HG03521 (cell line): Measurements from ENCODE around the gene PTPRU.
"Not testable (repeated sequence)": the region's sequence is repeated elsewhere in the genome, so short reads cannot be mapped to it uniquely, and the experiment has no call there.

Experiments
- ATAC-seq: cut with Tn5 transposase; IDR thresholded peaks from one replicate; pipeline ENCODE4 v1.9.1; 2021; ENCODE audit warnings: mild to moderate bottlenecking, moderate library complexity; ENCODE audit not compliant: unreplicated experiment

PTPRU gene

DNA sequence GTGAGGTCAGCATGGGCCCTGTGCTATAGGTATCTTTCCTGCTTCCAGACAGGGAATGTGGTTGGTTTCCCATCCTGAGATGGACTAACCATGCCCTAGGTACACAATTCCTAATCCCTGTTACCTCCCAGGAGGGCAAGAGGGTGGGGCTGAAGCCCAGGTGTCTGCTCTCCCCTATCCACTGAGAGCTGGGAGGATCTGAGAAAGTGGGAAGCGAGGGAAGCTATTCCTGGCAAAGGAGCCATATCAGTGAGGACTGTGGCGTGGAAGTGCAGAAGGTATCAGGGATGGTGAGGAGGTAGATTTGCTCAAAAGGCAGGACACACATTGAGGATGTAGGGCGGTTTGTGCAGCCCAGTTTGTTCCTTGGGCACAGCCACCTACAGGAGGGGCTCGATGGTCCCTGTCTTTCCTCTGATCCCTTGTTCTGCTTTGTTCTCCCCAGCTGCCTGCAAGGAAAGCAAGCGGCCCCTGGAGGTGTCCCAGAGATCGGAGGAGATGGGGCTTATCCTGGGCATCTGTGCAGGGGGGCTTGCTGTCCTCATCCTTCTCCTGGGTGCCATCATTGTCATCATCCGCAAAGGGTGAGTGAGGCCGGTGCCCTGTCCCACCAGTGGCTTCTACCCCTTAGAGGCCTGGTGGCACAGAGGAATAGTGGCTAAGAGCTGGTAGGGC lies 48.1 kb downstream of the PTPRU start:
- no peak for ATAC-seq

DNA sequence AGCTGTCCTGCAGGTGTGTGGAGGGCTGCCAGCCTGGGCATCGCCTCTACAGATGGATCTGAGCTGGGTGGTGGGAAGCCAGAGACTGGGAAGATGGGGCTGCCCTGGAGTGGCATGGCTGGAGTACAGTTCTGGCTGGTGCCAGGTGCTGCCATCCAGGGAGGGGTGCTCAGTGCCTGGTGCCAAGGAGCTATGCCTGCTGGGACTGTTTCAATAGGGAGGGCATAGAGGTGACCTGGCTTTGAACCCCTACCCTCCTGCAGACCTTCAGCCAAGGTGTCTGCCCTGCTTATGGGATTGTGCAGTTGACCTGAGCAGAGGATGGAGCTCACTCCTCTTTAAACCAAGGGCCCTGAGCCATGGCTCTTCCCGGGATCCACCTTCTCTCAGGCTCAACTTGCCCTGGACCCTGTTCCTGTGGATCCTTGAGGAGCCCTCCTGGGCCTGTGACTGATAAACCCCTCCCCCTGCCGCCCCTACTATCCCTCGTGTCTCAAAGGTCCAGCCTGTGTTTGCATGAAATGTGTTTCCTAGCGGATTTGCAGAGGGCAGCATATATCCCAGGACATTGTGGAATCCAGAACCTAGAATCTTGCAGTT lies 48.7 kb downstream of the PTPRU start:
- no peak for ATAC-seq

DNA sequence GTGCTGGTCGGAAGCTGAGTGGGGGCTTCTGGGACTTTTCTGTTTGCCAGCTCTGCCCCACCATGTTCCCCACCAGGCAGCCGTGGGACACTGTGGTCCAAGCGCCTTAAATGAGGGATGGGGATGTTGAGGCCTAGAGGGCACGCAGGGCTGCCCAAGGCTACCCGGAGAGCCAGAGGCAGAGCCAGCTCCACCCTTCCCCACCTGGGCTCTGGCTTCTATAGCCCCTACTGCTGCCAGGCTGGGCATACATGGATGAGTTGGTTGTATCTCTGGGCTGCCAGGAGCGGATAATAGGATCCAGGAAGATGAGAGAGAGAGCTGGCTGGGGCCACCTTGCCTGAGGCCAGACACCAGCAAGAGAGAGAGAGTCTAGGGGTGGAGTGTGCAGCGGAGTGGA lies 49.4 kb downstream of the PTPRU start:
- no peak for ATAC-seq

DNA sequence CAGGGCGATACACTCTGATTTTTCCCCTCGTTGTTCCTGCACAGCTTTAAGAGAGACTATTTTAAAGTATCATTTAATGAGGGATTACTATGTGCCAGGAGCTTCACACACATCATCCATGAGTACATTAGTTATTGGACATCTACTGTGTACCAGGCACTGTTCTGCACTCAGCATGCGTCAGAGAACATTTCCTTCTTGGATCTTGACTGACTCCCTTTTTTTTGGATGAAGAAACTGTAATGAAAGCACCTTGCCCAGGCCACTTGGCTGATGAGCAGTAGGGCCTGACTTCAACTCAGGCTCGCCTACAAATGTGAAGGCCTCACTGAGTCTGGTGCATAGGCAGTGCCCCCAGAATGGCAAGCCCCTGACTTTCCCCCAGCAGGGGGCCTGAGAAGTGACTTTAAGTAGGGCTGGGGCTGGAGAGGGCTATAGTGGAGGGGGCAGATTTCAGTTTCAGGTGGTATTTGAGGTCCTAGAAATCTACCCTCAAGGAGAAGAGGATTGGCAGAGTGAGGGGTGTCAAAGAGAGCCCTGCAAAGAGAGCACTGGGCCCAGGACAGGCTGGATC lies 50.0 kb downstream of the PTPRU start:
- ATAC-seq = no peak

DNA sequence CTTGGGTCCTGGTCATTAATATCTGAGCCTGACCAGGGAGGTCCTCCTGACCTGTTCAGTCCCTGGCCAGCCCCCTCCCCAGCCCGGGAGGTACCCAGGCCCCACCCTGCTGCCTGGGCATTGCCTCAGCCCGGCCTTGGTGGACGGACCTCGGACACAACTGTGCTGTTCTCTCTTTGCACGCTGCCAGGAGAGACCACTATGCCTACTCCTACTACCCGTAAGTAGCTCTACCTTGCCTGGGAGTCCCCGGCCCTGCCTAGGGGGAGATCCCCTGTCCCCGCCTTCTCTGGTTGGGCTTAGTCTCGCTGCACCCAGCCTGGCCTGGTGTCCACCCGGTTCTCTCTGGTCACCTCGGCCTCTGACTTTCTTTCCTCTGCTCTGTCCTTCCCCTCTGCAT lies 53.2 kb downstream of the PTPRU start:
- no peak for ATAC-seq

DNA sequence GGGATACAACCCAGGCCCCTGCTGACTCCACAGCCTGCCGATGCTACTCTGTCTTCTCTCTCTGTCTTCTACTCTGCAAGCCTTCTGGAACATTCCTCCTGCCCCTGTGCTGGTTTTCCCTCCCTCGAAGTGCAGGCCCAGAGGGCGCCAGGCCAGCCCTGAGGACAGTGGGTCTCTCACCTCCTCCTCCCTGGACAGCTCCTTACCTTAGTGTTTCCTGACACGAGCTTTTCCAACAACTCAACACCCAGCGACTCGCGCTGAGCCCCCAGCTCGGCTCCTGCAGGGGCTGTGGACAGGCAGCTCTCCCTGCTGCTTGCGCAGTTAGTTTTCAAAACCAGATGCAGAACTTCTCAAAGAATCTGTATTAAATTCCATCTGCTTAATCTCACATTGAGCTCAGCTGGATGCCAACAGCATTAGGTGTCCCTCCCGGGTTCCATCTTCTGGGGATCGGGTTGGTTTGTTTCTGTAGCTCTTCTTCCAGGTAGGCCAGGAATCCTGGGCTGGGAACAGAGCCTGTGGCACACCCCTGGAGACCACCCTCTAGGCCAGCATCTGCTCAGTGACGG lies 54.2 kb downstream of the PTPRU start:
- no peak for ATAC-seq

DNA sequence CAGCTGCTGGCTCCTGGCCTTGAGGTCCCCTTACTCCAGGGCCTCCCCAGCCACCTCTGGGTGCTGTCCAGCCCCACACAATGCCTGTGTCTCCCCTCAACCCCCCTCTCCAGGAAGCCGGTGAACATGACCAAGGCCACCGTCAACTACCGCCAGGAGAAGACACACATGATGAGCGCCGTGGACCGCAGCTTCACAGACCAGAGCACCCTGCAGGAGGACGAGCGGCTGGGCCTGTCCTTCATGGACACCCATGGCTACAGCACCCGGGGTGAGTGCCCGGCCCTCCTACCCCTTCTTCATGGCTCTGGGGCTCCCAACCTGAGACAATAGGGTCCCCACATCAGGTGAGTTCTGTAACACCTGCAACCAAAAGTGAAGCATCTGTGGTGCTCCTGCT lies 55.4 kb downstream of the PTPRU start:
- no peak for ATAC-seq

DNA sequence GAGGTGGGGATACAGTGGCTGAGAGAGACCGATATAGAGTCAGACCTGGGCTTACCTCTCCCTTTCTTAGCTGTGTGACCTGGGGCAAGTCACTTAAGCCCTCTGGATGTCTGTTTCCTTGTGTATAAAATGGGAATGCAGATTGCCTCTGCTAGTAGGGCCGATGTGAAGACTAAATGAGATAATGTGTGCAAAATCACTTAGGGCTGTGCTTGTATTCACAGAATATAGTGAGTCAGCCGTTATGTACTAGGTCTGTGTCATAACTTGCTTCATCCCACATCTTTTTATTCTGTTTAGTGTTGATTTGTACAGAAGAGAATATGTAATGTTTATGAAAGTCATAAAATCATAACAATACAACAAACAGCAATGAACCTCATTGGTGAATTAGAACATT lies 56.0 kb downstream of the PTPRU start:
- no peak for ATAC-seq

DNA sequence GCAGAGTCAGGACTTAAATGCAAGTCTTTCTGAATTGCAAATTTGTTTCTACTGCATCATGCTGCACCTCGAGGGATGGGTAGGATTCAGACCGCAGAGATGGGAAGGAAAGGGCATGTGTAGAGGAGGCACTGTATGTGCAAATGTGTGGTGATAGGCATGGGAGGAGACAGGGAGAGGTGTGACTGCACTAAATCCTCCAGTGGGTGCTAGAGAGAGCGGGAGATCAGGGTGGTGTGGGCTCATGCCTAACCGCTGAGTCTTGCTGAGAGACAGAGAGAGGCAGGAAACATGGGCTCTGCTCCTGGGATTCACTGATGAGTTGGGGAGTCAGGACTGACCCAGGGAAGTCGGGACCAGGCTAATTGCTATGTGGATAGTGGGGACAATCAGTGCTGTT lies 61.1 kb downstream of the PTPRU start:
- ATAC-seq = no peak

DNA sequence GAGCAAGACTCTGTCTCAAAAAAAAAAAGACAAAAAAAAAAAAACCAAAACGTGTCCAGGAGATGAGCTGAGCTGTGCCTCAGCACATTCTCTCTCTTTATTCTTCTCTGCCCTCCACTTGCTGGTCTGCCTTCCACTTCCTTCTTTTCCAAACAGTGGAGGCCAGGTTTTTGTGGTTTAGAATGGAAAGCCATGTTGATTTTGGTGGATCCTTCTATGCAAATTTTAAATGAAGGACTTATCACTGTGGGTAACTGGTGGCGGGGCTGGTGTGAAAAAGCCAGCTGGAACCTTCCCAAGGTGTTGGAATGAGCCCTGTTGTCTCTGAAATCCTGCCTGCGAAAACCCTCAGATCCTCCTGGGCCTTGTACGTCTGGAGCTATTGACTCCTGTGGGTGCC lies 61.9 kb downstream of the PTPRU start:
- ATAC-seq = no peak

DNA sequence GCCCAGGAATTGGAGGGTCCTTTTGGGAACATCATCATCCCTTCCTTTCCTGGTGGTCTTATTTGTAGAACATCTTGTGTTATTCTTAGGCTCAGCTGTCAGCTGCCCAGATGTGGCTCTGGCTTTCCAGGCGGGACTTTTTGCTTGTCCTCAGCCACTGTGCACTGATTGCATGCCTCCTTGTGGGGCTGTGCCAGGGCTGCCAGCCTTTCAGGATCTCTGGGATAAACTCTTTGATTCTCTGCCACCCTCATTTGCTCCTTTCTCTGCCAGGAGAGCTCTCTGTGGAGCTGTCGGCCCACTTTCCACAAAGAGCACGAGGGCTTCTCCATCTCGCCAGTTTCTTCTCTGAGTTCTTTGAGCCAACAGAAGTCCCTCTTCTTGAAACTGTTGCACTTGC lies 63.1 kb downstream of the PTPRU start:
- no peak for ATAC-seq

DNA sequence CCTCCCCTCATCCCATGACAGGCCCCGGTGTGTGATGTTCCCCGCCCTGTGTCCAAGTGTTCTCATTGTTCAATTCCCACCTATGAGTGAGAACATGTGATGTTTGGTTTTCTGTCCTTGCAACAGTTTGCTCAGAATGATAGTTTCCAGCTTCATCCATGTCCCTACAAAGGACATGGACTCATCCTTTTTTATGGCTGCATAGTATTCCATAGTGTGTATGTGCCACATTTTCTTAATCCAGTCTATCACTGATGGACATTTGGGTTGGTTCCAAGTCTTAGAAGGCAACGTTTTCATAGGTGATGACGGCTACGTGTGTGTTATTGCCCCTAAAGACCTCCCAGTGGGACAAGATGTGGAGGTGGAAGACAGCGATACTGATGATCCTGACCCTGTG lies 65.4 kb downstream of the PTPRU start:
- not testable (repeated sequence) for ATAC-seq

DNA sequence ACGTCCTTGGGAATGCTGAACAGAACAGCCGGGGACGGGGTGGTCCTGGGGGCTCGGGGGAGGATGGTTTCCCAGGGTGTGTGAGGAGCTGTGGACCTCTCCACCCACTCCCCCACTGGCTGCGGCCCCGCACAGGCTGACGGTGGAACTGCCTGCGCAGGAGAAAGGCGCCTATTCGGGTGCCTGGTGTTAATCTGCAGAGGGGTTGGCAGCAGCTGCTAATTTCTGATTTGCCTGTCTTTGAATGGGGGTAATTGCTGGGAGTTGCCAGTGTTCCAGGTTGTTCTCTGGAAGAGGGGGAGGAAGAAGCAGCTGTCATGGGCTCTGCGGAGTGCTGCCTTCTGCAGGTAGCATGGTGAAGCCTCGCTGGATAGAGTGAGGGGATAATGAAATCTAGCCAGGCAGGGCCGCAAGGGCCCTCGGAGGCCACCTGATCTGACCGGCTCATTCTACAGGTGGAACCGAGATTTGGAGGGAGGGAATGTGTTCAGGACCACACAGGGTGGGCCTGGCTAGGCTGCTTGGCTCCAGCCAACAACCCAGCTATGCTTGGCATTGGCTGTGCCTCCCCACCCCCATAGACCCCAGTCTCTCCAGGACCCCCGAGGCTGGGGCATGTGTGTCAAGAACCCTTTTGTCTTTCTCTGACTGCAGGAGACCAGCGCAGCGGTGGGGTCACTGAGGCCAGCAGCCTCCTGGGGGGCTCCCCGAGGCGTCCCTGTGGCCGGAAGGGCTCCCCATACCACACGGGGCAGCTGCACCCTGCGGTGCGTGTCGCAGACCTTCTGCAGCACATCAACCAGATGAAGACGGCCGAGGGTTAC lies 67.1 kb downstream of the PTPRU start:
- no peak for ATAC-seq

DNA sequence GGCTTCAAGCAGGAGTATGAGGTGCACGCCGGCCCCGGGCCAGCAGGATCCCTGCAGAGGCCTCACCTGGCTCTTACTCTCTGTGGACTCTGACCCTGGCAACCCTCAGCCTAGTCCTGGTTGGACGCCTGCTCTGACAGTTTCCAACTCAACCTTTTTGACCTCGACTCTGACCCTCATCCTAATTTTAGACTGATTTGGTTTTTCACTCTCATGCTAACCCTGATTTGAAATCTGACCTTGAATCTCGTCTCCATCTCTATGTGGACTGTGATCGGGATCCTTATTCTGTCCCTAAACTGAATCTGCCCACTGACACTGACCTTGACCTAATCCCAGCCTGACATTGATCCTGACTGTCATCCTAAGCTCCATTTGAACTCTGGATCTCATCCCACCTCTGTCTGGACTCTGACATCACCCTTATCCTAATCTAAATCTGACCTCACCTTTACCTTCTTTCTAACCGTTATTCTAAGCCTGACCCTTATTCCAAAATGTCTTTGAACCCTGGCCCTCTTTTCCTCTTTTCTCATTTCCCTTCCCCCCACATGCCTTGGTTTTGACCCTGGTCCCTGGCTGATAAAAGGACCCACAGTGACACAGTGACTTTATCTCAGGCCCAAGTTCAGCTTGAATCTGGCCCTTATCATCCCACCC lies 67.8 kb downstream of the PTPRU start:
- ATAC-seq = no peak

DNA sequence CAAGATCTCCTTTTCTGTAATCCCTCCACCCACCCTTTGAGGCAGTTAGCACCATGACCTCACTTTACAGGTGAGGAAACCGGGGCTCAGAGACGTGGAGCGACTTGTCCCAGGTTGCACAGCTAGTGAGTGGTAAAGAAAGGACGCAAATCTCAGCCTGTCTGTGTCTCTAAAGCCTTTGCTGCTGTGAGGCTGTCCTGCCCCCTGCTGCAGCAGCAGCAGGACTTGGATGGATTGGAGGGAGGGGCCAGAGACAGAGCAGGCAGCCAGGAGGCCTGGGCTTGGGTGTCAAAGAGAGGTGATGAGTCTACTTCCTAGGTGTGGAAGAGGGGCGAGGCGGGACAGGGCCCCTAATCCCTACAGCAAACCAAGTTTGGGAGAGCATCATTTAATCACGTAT lies 69.6 kb downstream of the PTPRU start:
- no peak for ATAC-seq

DNA sequence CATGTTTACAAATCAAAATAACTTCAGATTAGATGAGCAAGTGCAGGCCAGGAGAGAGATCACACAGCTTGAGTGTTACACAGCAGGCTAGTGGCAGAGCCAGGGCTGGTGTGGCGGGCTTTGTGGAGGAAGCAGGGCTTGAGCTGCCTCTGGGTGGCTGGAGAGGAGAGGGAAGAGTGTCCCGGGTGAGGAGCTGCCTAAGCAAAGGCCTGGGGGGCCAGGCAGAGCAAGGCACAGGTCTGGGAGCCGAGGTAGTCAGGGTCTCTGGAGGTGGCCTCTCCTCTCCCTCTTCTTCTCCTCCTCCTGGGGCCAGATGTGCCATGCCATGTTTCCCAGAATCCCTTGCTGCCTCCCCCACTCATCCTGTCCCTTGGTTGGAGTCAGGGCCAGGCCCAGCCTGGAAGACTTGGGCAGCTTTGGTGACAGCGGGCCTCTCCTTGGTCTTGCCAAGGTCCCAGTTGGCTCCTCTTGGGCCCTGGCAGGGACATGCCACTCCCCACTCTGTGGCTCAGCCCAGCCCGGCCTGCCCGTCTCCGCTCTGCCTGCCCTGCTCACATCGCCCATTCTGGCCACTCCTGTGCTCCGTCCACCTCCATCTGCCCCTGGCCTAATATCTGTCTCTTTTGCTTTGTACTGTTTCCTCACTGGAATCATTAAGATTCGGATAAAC lies 70.3 kb downstream of the PTPRU start:
- no peak for ATAC-seq

DNA sequence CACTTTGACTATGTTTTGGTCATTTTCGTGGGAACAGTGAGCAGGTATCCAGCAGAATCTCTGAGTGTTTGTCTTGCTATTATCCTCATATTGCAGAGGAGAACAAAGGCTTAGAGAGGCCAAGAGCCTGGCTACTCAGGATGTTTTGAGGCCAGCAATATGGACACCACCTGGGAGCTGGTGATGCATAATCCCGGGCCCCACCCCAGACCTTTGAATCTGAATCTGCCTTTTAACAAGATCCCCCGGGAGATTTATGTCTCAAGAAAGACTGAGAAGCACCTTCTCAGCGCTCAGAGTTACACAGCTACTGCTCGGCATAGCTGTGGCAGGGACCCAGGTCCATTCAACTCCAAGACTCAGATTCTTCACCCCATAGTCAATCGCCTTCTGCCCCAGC lies 72.8 kb downstream of the PTPRU start:
- no peak for ATAC-seq

DNA sequence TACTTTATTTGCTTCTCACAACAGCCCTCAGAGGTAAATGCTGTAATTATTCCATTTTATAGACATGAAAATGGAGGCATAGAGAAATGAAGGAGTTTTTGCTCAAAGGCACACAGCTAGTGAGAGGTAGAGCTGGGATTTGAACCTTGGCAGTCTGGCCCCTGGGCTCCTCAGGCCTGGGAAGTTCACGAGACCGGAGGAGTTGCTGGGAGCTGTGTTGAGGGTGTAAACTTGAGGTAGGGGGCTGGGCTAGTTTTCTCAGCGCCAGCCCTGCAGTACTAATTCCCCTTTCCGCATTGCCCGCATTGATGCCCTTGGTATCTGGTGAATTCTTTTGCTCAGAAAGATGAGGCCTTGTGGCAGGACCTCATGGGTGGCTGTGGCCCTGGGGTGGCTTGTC lies 73.3 kb downstream of the PTPRU start:
- no peak for ATAC-seq

DNA sequence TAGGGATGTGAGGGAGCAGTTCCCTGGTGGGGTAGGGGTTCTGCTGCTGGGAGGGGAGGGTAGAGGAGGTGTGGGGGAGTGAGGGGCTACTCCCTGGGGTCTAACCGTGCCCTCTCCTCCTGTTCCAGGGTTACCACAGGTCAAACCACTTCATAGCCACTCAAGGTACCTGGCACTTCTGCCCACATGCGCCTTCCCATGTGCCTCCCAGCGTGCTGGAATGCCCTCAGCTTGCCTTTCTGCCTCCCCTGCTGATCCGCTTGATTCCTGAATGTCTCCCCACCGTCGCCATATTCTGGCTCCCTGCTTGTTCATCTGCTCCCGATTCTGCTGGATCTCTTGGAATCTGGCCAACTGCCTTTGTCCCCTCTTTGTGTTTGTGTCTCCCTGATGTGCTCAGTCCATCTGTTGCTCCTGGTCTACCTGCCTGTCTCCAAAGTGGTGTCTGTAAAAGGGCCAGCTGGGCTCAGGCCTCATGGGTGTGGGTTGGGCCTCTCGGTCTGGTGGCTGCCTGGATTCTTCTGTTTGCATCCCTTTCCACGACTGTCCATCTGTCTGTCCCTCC lies 74.4 kb downstream of the PTPRU start:
- no peak for ATAC-seq

DNA sequence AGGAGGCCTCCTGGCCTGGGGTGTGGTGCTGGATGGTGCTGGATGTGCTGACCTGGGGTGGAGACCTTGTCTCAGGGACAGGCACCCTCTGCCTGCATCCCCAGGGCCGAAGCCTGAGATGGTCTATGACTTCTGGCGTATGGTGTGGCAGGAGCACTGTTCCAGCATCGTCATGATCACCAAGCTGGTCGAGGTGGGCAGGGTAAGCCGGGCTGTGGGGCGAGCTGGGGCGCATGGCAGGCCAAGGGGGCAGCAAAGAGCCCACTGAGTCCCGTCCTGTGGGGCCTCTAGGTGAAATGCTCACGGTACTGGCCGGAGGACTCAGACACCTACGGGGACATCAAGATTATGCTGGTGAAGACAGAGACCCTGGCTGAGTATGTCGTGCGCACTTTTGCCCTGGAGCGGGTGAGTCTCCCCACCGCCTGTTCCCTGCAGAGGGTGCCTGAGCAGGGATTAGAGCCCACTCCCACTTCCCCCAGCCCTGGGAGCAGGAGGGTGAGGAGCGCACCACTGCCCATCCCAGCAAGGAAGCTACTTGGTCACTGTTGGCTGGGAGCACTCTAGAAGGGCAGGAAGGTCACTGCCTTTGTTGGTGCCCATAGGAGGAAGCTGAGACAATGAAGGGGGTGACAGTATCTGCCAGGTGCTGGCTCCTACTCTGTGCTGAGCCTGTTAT lies 75.2 kb downstream of the PTPRU start:
- no peak for ATAC-seq
